HepG2 (cell line): ENCODE results near the gene NSD2. TPM values are rescaled to one million over a fixed set of nuclear protein-coding genes. Genes with fewer than 3 reads are reported as not detected.
A peak's percentile ranks its signal among the peaks of the same experiment; 100 is the strongest.
"Not testable (repeated sequence)": the region's sequence is repeated elsewhere in the genome, so short reads cannot be mapped to it uniquely, and the experiment has no call there.

Experiments used
- ATAC-seq: fragments of 200-7000 bp; cut with Tn5 transposase; 3 replicates; pipeline ENCODE4 v1.9.1; 2020; ENCODE audit warnings: mild to moderate bottlenecking, moderate library complexity
- BruUV-seq: library from RNA; stranded (reverse); fragments of 400-500 nt; replicated peaks from 2 replicates; lab custom pipeline; 2021; lab: Mats Ljungman, UMichigan
- CTCF ChIA-PET: fragments of 300-600 bp; formaldehyde crosslinking; extraction: SDS; loops from one replicate; lab custom pipeline; 2021; ENCODE audit warnings: low total read pairs, inconsistent platforms, low intra/inter-chr PET ratio; lab: Yijun Ruan, JAX
- POLR2A ChIA-PET: fragments of 350-600 bp; sonication (Branson Sonifier 250); formaldehyde crosslinking; loops from one replicate; lab custom pipeline; 2020; ENCODE audit warnings: antibody characterized with exemption, inconsistent platforms; lab: Yijun Ruan, JAX
- DNase-seq: peaks from one replicate; pipeline ENCODE4 v3.0.0-alpha.2; 2015; ENCODE audit warnings: low spot score
- FAIRE-seq: peaks from 3 replicates; lab custom pipeline; 2011; peaks lifted over from hg19 to GRCh38; lab: Jason Lieb, UNC
- H2AFZ ChIP-seq: one replicate; pipeline ENCODE4 v1.6.1; 2011; ENCODE audit warnings: low read length, inconsistent platforms
- H3K27ac ChIP-seq: fragments of 300-600 bp; 3 replicates; pipeline ENCODE4 v1.8.0; 2011; ENCODE audit warnings: mixed run types, mild to moderate bottlenecking, mixed read lengths, low read length, inconsistent platforms; ENCODE audit not compliant: insufficient read depth; ENCODE audit errors: extremely low read length
- H3K27me3 ChIP-seq, 2 experiments: fragments of 200-600 bp in 1 of 2; 2 replicates in 1 of 2; 3 replicates in 1 of 2; pipeline versions ENCODE4 v1.6.0 to v1.8.0; 2011; ENCODE audit warnings: low read length in 2 of 2, mild to moderate bottlenecking in 2 of 2, moderate library complexity in 2 of 2, inconsistent platforms in 1 of 2; ENCODE audit not compliant: insufficient read depth in 2 of 2, control insufficient read depth in 1 of 2
- H3K36me3 ChIP-seq, 2 experiments: fragments of 200-600 bp in 1 of 2; replicated peaks in 1 of 2; 2 replicates in 1 of 2; 3 replicates in 1 of 2; pipeline versions ENCODE4 v1.5.1 to v1.8.0; 2011; ENCODE audit warnings: low read length in 2 of 2, inconsistent platforms in 1 of 2; ENCODE audit not compliant: insufficient read depth in 2 of 2, control insufficient read depth in 1 of 2
- H3K4me1 ChIP-seq: 2 replicates; pipeline ENCODE4 v1.5.1; 2012; ENCODE audit warnings: low read length, inconsistent platforms; ENCODE audit not compliant: insufficient read depth
- H3K4me2 ChIP-seq: 2 replicates; pipeline ENCODE4 v1.6.0; 2011; ENCODE audit warnings: low read depth, low read length, inconsistent platforms
- H3K4me3 ChIP-seq, 3 experiments: fragments of 200-600 bp in 1 of 3; sonication (generic), shearing (Covaris generic) in 1 of 3; replicated peaks in 1 of 3; 2 replicates each; pipeline ENCODE4 v1.5.1; 2011 to 2016; ENCODE audit warnings: low read length in 3 of 3, inconsistent platforms in 2 of 3, low read depth in 2 of 3, mild to moderate bottlenecking in 2 of 3, control low read depth in 1 of 3, mixed read lengths in 1 of 3; ENCODE audit not compliant: insufficient read depth in 1 of 3
- H3K79me2 ChIP-seq: one replicate; pipeline ENCODE4 v1.6.1; 2011; ENCODE audit warnings: low read length, inconsistent platforms; ENCODE audit not compliant: insufficient read depth
- H3K9ac ChIP-seq: 2 replicates; pipeline ENCODE4 v1.6.0; 2011; ENCODE audit warnings: mild to moderate bottlenecking, low read depth, low read length, inconsistent platforms; ENCODE audit not compliant: insufficient read depth
- H3K9me3 ChIP-seq: 2 replicates; pipeline ENCODE4 v1.5.1; 2012; ENCODE audit warnings: mild to moderate bottlenecking, low read length
- H4K20me1 ChIP-seq: 2 replicates; pipeline ENCODE4 v1.6.0; 2011; ENCODE audit warnings: inconsistent platforms, mild to moderate bottlenecking, low read length, moderate library complexity; ENCODE audit not compliant: insufficient read depth
- FOSL2 ChIP-seq: sonication (generic); formaldehyde crosslinking; IDR thresholded peaks from 2 replicates; pipeline ENCODE4 v1.4.0; 2020; ENCODE audit warnings: missing genetic modification reagents
- MIXL1 ChIP-seq: IDR thresholded peaks from 2 replicates; pipeline ENCODE4 v1.6.1; 2016
- SOX6 ChIP-seq, 2 experiments: fragments of 450-650 bp in 1 of 2; sonication (generic) in 1 of 2; formaldehyde crosslinking in 1 of 2; IDR thresholded peaks; 2 replicates each; pipeline versions ENCODE4 v1.4.0 to v1.6.1; 2017 to 2020; ENCODE audit warnings: antibody characterized with exemption in 1 of 2, mild to moderate bottlenecking in 1 of 2, missing genetic modification reagents in 1 of 2
- ZBTB20 ChIP-seq: sonication (generic); formaldehyde crosslinking; IDR thresholded peaks from 2 replicates; pipeline ENCODE4 v1.8.1; 2023; ENCODE audit warnings: missing genetic modification reagents, low read depth, mild to moderate bottlenecking, borderline replicate concordance
- ZNF138 ChIP-seq: sonication (generic); formaldehyde crosslinking; IDR thresholded peaks from 2 replicates; pipeline ENCODE4 v1.5.0; 2020; ENCODE audit warnings: mild to moderate bottlenecking, low read depth, missing genetic modification reagents
- ZNF337 ChIP-seq: sonication (generic); formaldehyde crosslinking; IDR thresholded peaks from 2 replicates; pipeline ENCODE4 v1.5.1; 2020; ENCODE audit warnings: missing genetic modification reagents, low read depth, mild to moderate bottlenecking, borderline replicate concordance
- ZNF33A ChIP-seq: sonication (generic); formaldehyde crosslinking; IDR thresholded peaks from 2 replicates; pipeline ENCODE4 v1.5.1; 2020; ENCODE audit warnings: missing genetic modification reagents, mild to moderate bottlenecking, moderate library complexity, borderline replicate concordance
- ZNF382 ChIP-seq: sonication (generic); formaldehyde crosslinking; IDR thresholded peaks from 2 replicates; pipeline ENCODE4 v1.5.0; 2020; ENCODE audit warnings: missing genetic modification reagents, mild to moderate bottlenecking, borderline replicate concordance
- WGBS: methylation state at CpG from one replicate; pipeline ENCODE4 v1.1.6; 2017; ENCODE audit warnings: low lambda C conversion rate; 5-methylcytosine and 5-hydroxymethylcytosine counted together
- in situ Hi-C: cut with HindIII; loops from 2 replicates; pipeline ENCODE4 v1.10.0; 2017; ENCODE audit warnings: low pct_unique_long_range_greater_than_20kb; ENCODE audit not compliant: extremely low pct_ligation_motif_present
- intact Hi-C: fragments of 100-400 bp; cut with micrococcal nuclease; formaldehyde crosslinking; loops from one replicate; pipeline ENCODE4 v1.10.0; 2022; ENCODE audit not compliant: unreplicated experiment
- polyA plus RNA-seq, 8 experiments: library from polyadenylated mRNA; depleted of rRNA in 3 of 8; stranded (reverse) in 7 of 8; unstranded in 1 of 8; fragments of >200 nt; fragmentation: Illumina TruSeq in 4 of 8; extraction: Trizol in 4 of 8; gene quantifications; 2 replicates each; pipeline versions ENCODE4 v1.2.1 to v1.2.3, GENCODE V29; 2011 to 2016; ENCODE audit warnings: low read depth in 4 of 8, missing spikeins in 1 of 8, mixed read lengths in 1 of 8; ENCODE audit not compliant: insufficient read depth in 1 of 8
- total RNA-seq, 5 experiments: library from RNA; depleted of rRNA; stranded (reverse); fragments of >200 nt; fragmentation: Illumina TruSeq; extraction: Trizol; gene quantifications; 2 replicates each; pipeline ENCODE4 v1.2.3, GENCODE V29; 2016; ENCODE audit warnings: low read depth in 1 of 5
- TF ChIP-seq, protein P1 (sequence below): IDR thresholded peaks from 2 replicates; pipeline ENCODE4 v1.6.1; 2016; ENCODE audit warnings: mild to moderate bottlenecking, missing biosample characterization, missing genetic modification reagents

NSD2 gene
- total and polyA plus RNA-seq, 2 of the 13 experiments (the other 11 are each of a cell fraction or from before 2014, with no cell fraction given) = 22.0 to 65.9 TPM

- TF ChIP-seq, protein P1, sequence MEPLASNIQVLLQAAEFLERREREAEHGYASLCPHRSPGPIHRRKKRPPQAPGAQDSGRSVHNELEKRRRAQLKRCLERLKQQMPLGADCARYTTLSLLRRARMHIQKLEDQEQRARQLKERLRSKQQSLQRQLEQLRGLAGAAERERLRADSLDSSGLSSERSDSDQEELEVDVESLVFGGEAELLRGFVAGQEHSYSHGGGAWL (CRISPR knock-in tag) = no peak
- no peak for TF ChIP-seq SOX6 (IDR thresholded peaks at IDR 0.05)
- TF ChIP-seq SOX6 (CRISPR knock-in tag; IDR thresholded peaks at IDR 0.05) = peak; percentile 78
- TF ChIP-seq ZNF337 = no peak
- no peak for TF ChIP-seq MIXL1 (CRISPR knock-in tag)
These were observed 32.8 kb downstream of the NSD2 start (continued) for GRCh38 chr4:1904042-1904441.

- Histone ChIP-seq H3K27ac (no peak overlapping the region), H4K20me1 (peaks cover 4% of the 10 kb centered on the region), H2AFZ (no peak overlapping the region), H3K79me2 (peaks cover 61% of the 10 kb centered on the region), H3K4me2 (no peak overlapping the region), H3K9me3 (no peaks in the 10 kb centered on the region), H3K9ac (no peak overlapping the region), H3K36me3 (peaks cover 11 to 58% of the 10 kb centered on the region in 2 experiments), H3K4me1 (peaks cover 24% of the 10 kb centered on the region), H3K4me3 (no peak overlapping the region), H3K27me3 (no peaks in the 10 kb centered on the region)
- DNase-seq (no peak), FAIRE-seq (no peak), ATAC-seq (no peak)
- WGBS = over 99% methylated on average over 7 of the region's 7 CpGs
- in situ Hi-C loops (no loop called here), intact Hi-C loops (no loop called here)
- ChIA-PET CTCF (no interaction called here), POLR2A (interaction anchor here (1.6 kb wide), 1 partner anchor 31 kb away, joined by 3 read pairs; no protein-coding TSS in a partner anchor)
- BruUV-seq = no TSS peak
- TF ChIP-seq ZNF138 (CRISPR knock-in tag) (no peak), ZNF33A (CRISPR knock-in tag) (no peak), FOSL2 (CRISPR knock-in tag) (0 out of 2 replicates have a peak, but pooled peaks have one; percentile 31), ZNF382 (no peak), ZBTB20 (CRISPR knock-in tag) (no peak)
These were observed 36.8 kb downstream of the NSD2 start for GRCh38 chr4:1907848-1908525.

- H3K27me3 ChIP-seq, H3K9me3 ChIP-seq, H4K20me1 ChIP-seq, H3K4me3 ChIP-seq, FAIRE-seq, DNase-seq, H3K4me1 ChIP-seq, H3K9ac ChIP-seq, CTCF ChIA-PET, BruUV-seq, H3K4me2 ChIP-seq, in situ Hi-C loops, ATAC-seq, H3K27ac ChIP-seq, H2AFZ ChIP-seq: not testable (repeated sequence)
- H3K79me2 ChIP-seq = peaks cover 55% of the 10 kb centered on the region
- WGBS = 98% methylated on average over 11 of the region's 11 CpGs
- intact Hi-C loops = loop anchor here (5.0 kb wide), 1 partner anchor 162 kb away; no protein-coding TSS in a partner anchor
- POLR2A ChIA-PET = interaction anchor here (0.6 kb wide), 1 partner anchor 46 kb away, joined by 3 read pairs; no protein-coding TSS in a partner anchor
- peaks cover 14 to 62% of the 10 kb centered on the region in 2 experiments for H3K36me3 ChIP-seq
These were observed 38.5 kb downstream of the NSD2 start for GRCh38 chr4:1909696-1910095.
